Peyer's patch (tissue), 4 donors: Measurements from ENCODE around the gene MRAS.

Experiments used
- CTCF ChIP-seq, 6 experiments: fragments of 450-650 bp in 4 of 6; fragments of 200-600 bp in 2 of 6; sonication (generic) in 1 of 6; IDR thresholded peaks; one replicate each; pipeline ENCODE4 v1.5.1; 2017 to 2019; ENCODE audit warnings: antibody characterized with exemption in 6 of 6, mild to moderate bottlenecking in 3 of 6, moderate library complexity in 1 of 6
- POLR2A ChIP-seq, 2 donors: fragments of 450-650 bp; IDR thresholded peaks; one replicate each; pipeline ENCODE4 v1.5.1; 2017; ENCODE audit warnings: antibody characterized with exemption in 2 of 2, mild to moderate bottlenecking in 2 of 2, moderate library complexity in 2 of 2

GRCh38 chr3:138366006-138366759 lies 17.8 kb downstream of the MRAS start:
- TF ChIP-seq POLR2A (IDR thresholded peaks at IDR 0.05) (no peak), CTCF (IDR thresholded peaks at IDR 0.05) (no peak)
